Medulla oblongata (tissue), 1 donor: Measurements from ENCODE around the gene SMYD3.

Source experiments
- DNase-seq: peaks from one replicate; pipeline ENCODE4 v3.0.0-alpha.2; 2015; ENCODE audit errors: extremely low spot score

Gene SMYD3

GRCh38 chr1:245873068-245873467, 634.0 kb downstream of the SMYD3 start:
- DNase-seq: no peak

GRCh38 chr1:245872475-245872874, 634.6 kb downstream of the SMYD3 start:
- no peak for DNase-seq

- no peak for DNase-seq
These were observed 635.2 kb downstream of the SMYD3 start for GRCh38 chr1:245871915-245872314.

- DNase-seq: no peak
These were observed 635.9 kb downstream of the SMYD3 start for GRCh38 chr1:245871191-245871590.

GRCh38 chr1:245870698-245871097, 636.4 kb downstream of the SMYD3 start:
- DNase-seq: no peak

- no peak for DNase-seq
These were observed 637.2 kb downstream of the SMYD3 start for GRCh38 chr1:245869847-245870246.

GRCh38 chr1:245867738-245868137, 639.3 kb downstream of the SMYD3 start:
- DNase-seq: no peak

GRCh38 chr1:245864872-245865271, 642.2 kb downstream of the SMYD3 start:
- no peak for DNase-seq

GRCh38 chr1:245863566-245864184, 643.4 kb downstream of the SMYD3 start:
- no peak for DNase-seq

GRCh38 chr1:245862812-245863540, 644.1 kb downstream of the SMYD3 start:
- DNase-seq: no peak

- DNase-seq: no peak
These were observed 646.2 kb downstream of the SMYD3 start for GRCh38 chr1:245860657-245861544.

GRCh38 chr1:245859493-245860114, 647.5 kb downstream of the SMYD3 start:
- DNase-seq: no peak

- DNase-seq: no peak
These were observed 648.2 kb downstream of the SMYD3 start for GRCh38 chr1:245858722-245859492.

GRCh38 chr1:245858022-245858721, 648.9 kb downstream of the SMYD3 start:
- no peak for DNase-seq

GRCh38 chr1:245856944-245857531, 650.0 kb downstream of the SMYD3 start:
- no peak for DNase-seq

- DNase-seq: no peak
These were observed 651.0 kb downstream of the SMYD3 start for GRCh38 chr1:245855846-245856730.

- no peak for DNase-seq
These were observed 653.8 kb downstream of the SMYD3 start for GRCh38 chr1:245853291-245853690.

- no peak for DNase-seq
These were observed 664.0 kb downstream of the SMYD3 start for GRCh38 chr1:245843101-245843500.

- no peak for DNase-seq
These were observed 665.0 kb downstream of the SMYD3 start for GRCh38 chr1:245842106-245842505.
